ENCODE measurements around the gene USH1G.

USH1G gene

DNA sequence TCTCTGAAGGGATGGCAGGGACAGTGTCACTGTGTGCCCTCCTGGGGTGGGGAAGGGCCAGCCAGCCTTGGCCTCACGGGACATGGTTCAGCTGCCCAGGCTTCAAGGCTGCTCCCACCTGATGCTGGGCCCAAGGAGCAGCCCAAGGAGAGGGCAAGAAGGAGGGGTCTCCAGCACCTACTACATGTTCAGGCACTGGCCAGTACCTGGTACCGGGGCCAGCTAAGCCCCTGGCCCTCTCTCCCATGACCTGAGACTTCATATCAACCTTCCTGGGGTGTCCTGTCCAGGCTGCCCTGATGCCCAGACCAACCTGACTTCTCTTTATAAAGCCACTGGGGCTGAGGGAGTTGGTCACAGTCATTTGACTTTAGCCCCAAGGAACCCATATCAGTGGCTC, 1.3 kb downstream of the USH1G start:
- TF ChIP-seq, protein P1, sequence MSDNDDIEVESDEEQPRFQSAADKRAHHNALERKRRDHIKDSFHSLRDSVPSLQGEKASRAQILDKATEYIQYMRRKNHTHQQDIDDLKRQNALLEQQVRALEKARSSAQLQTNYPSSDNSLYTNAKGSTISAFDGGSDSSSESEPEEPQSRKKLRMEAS (IDR thresholded peaks at IDR 0.05; ENCODE audit: low read depth, low read length), result no peak
- TF ChIP-seq POLR2A (IDR thresholded peaks at IDR 0.05; ENCODE audit: extremely low read depth, insufficient read length) (no peak), MYC (IDR thresholded peaks at IDR 0.05; ENCODE audit: low read depth, low read length) (no peak), CTCF (IDR thresholded peaks at IDR 0.05; ENCODE audit: low read depth, low read length) (no peak)
- no peak overlapping the region for H3K4me3 ChIP-seq (ENCODE audit: low read depth, low read length)
- DNase-seq (ENCODE audit: low read depth), result no peak

DNA sequence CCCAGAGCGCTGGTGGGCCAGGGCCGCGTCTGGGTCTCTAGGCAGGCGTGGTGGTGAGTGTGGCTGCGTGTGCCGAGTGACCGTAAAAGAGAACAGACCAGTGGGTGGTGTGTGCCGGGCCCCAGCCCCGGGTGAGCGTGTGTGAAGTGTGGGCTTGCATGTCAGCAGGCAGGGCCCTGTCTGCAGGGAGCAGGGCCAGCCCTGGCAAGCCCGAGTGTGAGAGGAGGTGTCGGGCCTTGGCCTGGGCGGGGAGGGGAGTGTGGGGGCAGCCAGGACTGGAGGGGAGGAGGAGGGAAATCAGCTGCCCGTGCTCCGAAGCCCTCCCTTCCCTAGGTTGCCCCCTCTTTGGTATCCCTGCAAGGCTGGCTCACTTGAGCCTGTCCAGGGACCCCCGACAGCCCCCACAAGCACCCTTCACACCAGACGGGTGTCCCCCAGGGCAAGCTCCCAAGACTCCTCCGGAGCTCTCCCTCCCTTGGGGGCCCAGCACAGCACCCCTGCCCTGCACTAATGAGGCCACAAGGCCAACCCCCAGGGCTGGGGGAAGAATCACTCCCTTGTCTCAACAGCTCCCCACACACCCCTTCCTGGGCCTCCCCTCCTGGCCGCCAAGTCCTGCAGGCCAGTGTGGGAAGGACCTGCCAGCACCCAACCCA, 1.9 kb downstream of the USH1G start:
- no peak for TF ChIP-seq MYC (IDR thresholded peaks at IDR 0.05; ENCODE audit: low read depth, low read length)
- no peak overlapping the region for H3K4me3 ChIP-seq (ENCODE audit: low read depth, low read length)
- no peak for DNase-seq (ENCODE audit: low read depth)

DNA sequence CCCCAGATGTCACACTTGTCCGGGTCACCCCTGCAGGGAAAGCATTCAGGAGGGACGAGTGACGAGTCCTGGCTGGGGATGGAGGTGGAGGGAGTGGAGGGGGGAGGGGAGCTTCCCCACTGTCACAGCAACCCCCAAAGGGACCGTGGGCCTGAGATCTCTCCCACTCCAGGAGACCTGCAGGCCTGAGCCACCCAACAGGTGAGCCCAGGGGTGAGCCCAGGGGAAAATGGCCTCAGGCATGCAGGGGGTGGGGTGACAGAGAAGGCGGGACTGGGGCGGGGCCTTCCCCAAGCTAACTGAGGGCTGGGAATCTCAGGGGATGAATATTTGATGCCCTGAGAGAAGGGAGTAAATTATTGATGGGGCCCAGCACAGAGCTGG, 2.4 kb downstream of the USH1G start:
- H3K4me3 ChIP-seq (ENCODE audit: low read depth, low read length), result no peak overlapping the region
- TF ChIP-seq, protein P1 (IDR thresholded peaks at IDR 0.05; ENCODE audit: low read depth, low read length), result no peak
- no peak for TF ChIP-seq CTCF (IDR thresholded peaks at IDR 0.05; ENCODE audit: low read depth, low read length)
- TF ChIP-seq POLR2A (IDR thresholded peaks at IDR 0.05; ENCODE audit: extremely low read depth, insufficient read length), result no peak
- no peak for TF ChIP-seq MYC (IDR thresholded peaks at IDR 0.05; ENCODE audit: low read depth, low read length)
- DNase-seq (ENCODE audit: low read depth), result no peak

- H3K4me3 ChIP-seq (ENCODE audit: low read depth, low read length), result no peak overlapping the region
- TF ChIP-seq POLR2A (IDR thresholded peaks at IDR 0.05; ENCODE audit: extremely low read depth, insufficient read length) (no peak), MYC (IDR thresholded peaks at IDR 0.05; ENCODE audit: low read depth, low read length) (no peak)
- DNase-seq (ENCODE audit: low read depth), result no peak
Observed at GRCh38 chr17:74920306-74920620, 2.8 kb downstream of the USH1G start.

GRCh38 chr17:74919440-74920305, 3.4 kb downstream of the USH1G start:
- H3K4me3 ChIP-seq (ENCODE audit: low read depth, low read length), result no peak overlapping the region
- no peak for TF ChIP-seq MYC (IDR thresholded peaks at IDR 0.05; ENCODE audit: low read depth, low read length)
- TF ChIP-seq CTCF (IDR thresholded peaks at IDR 0.05; ENCODE audit: low read depth, low read length), result no peak
- TF ChIP-seq POLR2A (IDR thresholded peaks at IDR 0.05; ENCODE audit: extremely low read depth, insufficient read length), result no peak
- TF ChIP-seq, protein P1 (IDR thresholded peaks at IDR 0.05; ENCODE audit: low read depth, low read length), result no peak
- DNase-seq (ENCODE audit: low read depth), result no peak

GRCh38 chr17:74918906-74919305, 4.1 kb downstream of the USH1G start:
- TF ChIP-seq, protein P1 (IDR thresholded peaks at IDR 0.05; ENCODE audit: low read depth, low read length), result no peak
- TF ChIP-seq POLR2A (IDR thresholded peaks at IDR 0.05; ENCODE audit: extremely low read depth, insufficient read length), result no peak
- no peak for TF ChIP-seq MYC (IDR thresholded peaks at IDR 0.05; ENCODE audit: low read depth, low read length)
- no peak for TF ChIP-seq CTCF (IDR thresholded peaks at IDR 0.05; ENCODE audit: low read depth, low read length)
- peak; percentile 28 for DNase-seq (ENCODE audit: low read depth)

More at GRCh38 chr17:74918906-74919305, 4.1 kb downstream of the USH1G start:
- H3K4me3 ChIP-seq (ENCODE audit: low read depth, low read length), result no peak overlapping the region
